ENCODE results near the gene CECR2.

- TF ChIP-seq REST (IDR thresholded peaks at IDR 0.05; ENCODE audit: low read depth), result no peak
- no peak for TF ChIP-seq EP300 (IDR thresholded peaks at IDR 0.05; ENCODE audit: borderline replicate concordance)
- no peak for TF ChIP-seq RAD21 (IDR thresholded peaks at IDR 0.05; ENCODE audit: low read depth)
- TF ChIP-seq YY1 (IDR thresholded peaks at IDR 0.05; ENCODE audit: low read depth), result no peak
- no peak for TF ChIP-seq CEBPB (IDR thresholded peaks at IDR 0.05)
- TF ChIP-seq TCF12 (IDR thresholded peaks at IDR 0.05; ENCODE audit: low read depth), result no peak
- TF ChIP-seq ZBTB7A (IDR thresholded peaks at IDR 0.05; ENCODE audit: low read depth), result no peak
- TF ChIP-seq CREB1 (IDR thresholded peaks at IDR 0.05; ENCODE audit: low read depth), result no peak
- no peak for TF ChIP-seq TAF1 (IDR thresholded peaks at IDR 0.05; ENCODE audit: low read depth)
- no peak for TF ChIP-seq EGR1 (IDR thresholded peaks at IDR 0.05)
Observed at GRCh38 chr22:17410576-17410975, 41.3 kb downstream of the CECR2 start.
